Astrocyte (in vitro differentiated cells and primary cell): ENCODE data around the gene BEST4. TPM values are rescaled to one million over a fixed set of nuclear protein-coding genes. Genes with fewer than 3 reads are reported as not detected.

Experiments used
- DNase-seq: peaks from one replicate; pipeline ENCODE4 v3.0.0-alpha.2; 2010; ENCODE audit warnings: low read depth
- FAIRE-seq: peaks from 2 replicates; lab custom pipeline; 2011; peaks lifted over from hg19 to GRCh38; lab: Jason Lieb, UNC
- H2AFZ ChIP-seq: 2 replicates; pipeline ENCODE4 v1.6.0; 2012; ENCODE audit warnings: low read depth, low read length, inconsistent platforms
- H3K27ac ChIP-seq: 2 replicates; pipeline ENCODE4 v1.5.1; 2011; ENCODE audit warnings: low read depth, low read length, inconsistent platforms
- H3K27me3 ChIP-seq: 2 replicates; pipeline ENCODE4 v1.6.0; 2011; ENCODE audit warnings: low read length, inconsistent platforms; ENCODE audit not compliant: insufficient read depth
- H3K36me3 ChIP-seq: 2 replicates; pipeline ENCODE4 v1.5.1; 2011; ENCODE audit warnings: low read length, inconsistent platforms; ENCODE audit not compliant: insufficient read depth
- H3K4me1 ChIP-seq: 2 replicates; pipeline ENCODE4 v1.5.1; 2011; ENCODE audit warnings: low read length, inconsistent platforms; ENCODE audit not compliant: insufficient read depth
- H3K4me2 ChIP-seq: 2 replicates; pipeline ENCODE4 v1.6.0; 2012; ENCODE audit warnings: low read length, inconsistent platforms
- H3K4me3 ChIP-seq: 2 replicates; pipeline ENCODE4 v1.5.1; 2011; ENCODE audit warnings: low read depth, mild to moderate bottlenecking, low read length, inconsistent platforms; ENCODE audit not compliant: insufficient read depth
- H3K79me2 ChIP-seq: 2 replicates; pipeline ENCODE4 v1.6.0; 2012; ENCODE audit warnings: mild to moderate bottlenecking, low read length, inconsistent platforms; ENCODE audit not compliant: insufficient read depth
- H3K9ac ChIP-seq: 2 replicates; pipeline ENCODE4 v1.6.0; 2012; ENCODE audit warnings: mild to moderate bottlenecking, low read length, inconsistent platforms
- H3K9me3 ChIP-seq: 2 replicates; pipeline ENCODE4 v1.5.1; 2012; ENCODE audit warnings: low read depth, mild to moderate bottlenecking, low read length, inconsistent platforms; ENCODE audit not compliant: insufficient read depth
- H4K20me1 ChIP-seq: 2 replicates; pipeline ENCODE4 v1.6.0; 2012; ENCODE audit warnings: low read length, inconsistent platforms; ENCODE audit not compliant: insufficient read depth
- H3K27ac Mint-ChIP-seq: one replicate; pipeline ENCODE4 v1.8.0; 2021; ENCODE audit warnings: mild to moderate bottlenecking, mixed read lengths; ENCODE audit not compliant: unreplicated experiment
- H3K27me3 Mint-ChIP-seq: one replicate; pipeline ENCODE4 v1.8.0; 2021; ENCODE audit warnings: low read depth, mixed read lengths; ENCODE audit not compliant: unreplicated experiment
- H3K36me3 Mint-ChIP-seq: one replicate; pipeline ENCODE4 v1.8.0; 2021; ENCODE audit warnings: low read depth, mixed read lengths; ENCODE audit not compliant: unreplicated experiment
- H3K4me1 Mint-ChIP-seq: one replicate; pipeline ENCODE4 v1.8.0; 2021; ENCODE audit warnings: low read depth, mixed read lengths; ENCODE audit not compliant: unreplicated experiment
- H3K4me3 Mint-ChIP-seq: one replicate; pipeline ENCODE4 v1.8.0; 2021; ENCODE audit warnings: mild to moderate bottlenecking, moderate library complexity, mixed read lengths; ENCODE audit not compliant: unreplicated experiment
- H3K9me3 Mint-ChIP-seq: one replicate; pipeline ENCODE4 v1.8.0; 2021; ENCODE audit warnings: mild to moderate bottlenecking, mixed read lengths; ENCODE audit not compliant: unreplicated experiment
- EZH2 ChIP-seq: IDR thresholded peaks from 2 replicates; pipeline ENCODE4 v1.6.1; 2012; ENCODE audit warnings: mild to moderate bottlenecking, low read length, inconsistent platforms; ENCODE audit not compliant: insufficient read depth
- total RNA-seq: library from RNA; stranded (reverse); gene quantifications from 2 replicates; pipeline ENCODE4 v1.2.1, GENCODE V29; 2021
- TF ChIP-seq, protein P1 (sequence below): IDR thresholded peaks from 2 replicates; pipeline ENCODE4 v1.5.1; 2011; ENCODE audit warnings: low read depth, mild to moderate bottlenecking, inconsistent platforms, low read length, moderate library complexity; ENCODE audit not compliant: insufficient read depth

Gene BEST4
- total RNA-seq, 1 donor from 2014 or later, result not detected

DNA sequence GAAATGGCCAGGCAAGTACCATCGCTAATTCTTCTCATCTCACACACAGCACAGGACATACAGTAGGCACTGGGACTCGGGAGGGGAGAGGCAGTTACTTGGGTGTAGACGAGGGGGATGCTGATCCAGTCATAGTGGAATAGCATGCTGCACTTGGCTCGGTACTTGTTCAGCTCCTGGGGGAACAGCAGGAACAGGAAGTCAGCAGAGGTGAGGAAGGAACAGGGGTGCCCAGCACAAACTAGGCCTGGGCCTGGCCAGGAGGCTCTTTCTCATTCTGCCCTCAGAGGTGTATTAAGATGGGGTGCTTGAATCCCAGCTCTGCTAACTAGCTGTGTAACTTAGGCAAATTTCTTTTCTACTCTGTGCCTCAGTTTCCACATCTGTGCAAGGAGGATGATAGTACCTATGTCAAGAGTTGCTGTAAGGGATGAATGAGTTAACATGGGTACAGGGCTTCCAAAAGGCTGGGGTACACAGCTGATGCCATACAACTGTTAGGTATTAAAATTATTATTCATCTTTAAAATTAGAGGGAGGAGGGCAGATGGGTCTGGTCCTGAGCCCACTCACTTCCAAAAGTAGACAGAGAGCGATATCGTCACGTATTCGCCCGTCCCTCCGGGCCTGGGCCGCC is 2.4 kb downstream of the BEST4 start:
- H3K4me1 Mint-ChIP-seq, result no peaks in the 10 kb centered on the region
- Histone ChIP-seq H3K36me3 (no peaks in the 10 kb centered on the region), H3K4me3 (peak overlapping the region; percentile 25), H3K4me2 (peak overlapping the region; percentile 90), H2AFZ (peak overlapping the region; percentile 87), H4K20me1 (peaks cover 7% of the 10 kb centered on the region), H3K27ac (no peak overlapping the region), H3K27me3 (no peaks in the 10 kb centered on the region), H3K9me3 (no peaks in the 10 kb centered on the region), H3K9ac (peak overlapping the region; percentile 51), H3K4me1 (peaks cover 25% of the 10 kb centered on the region), H3K79me2 (no peaks in the 10 kb centered on the region)
- DNase-seq (no peak), FAIRE-seq (no peak)
- peaks cover 6% of the 10 kb centered on the region for H3K36me3 Mint-ChIP-seq
- peak overlapping the region; percentile 20 for H3K27ac Mint-ChIP-seq
- H3K27me3 Mint-ChIP-seq, result peaks cover 12% of the 10 kb centered on the region
- no peaks in the 10 kb centered on the region for H3K9me3 Mint-ChIP-seq
- peak overlapping the region; percentile 62 for H3K4me3 Mint-ChIP-seq
- TF ChIP-seq, protein P1, sequence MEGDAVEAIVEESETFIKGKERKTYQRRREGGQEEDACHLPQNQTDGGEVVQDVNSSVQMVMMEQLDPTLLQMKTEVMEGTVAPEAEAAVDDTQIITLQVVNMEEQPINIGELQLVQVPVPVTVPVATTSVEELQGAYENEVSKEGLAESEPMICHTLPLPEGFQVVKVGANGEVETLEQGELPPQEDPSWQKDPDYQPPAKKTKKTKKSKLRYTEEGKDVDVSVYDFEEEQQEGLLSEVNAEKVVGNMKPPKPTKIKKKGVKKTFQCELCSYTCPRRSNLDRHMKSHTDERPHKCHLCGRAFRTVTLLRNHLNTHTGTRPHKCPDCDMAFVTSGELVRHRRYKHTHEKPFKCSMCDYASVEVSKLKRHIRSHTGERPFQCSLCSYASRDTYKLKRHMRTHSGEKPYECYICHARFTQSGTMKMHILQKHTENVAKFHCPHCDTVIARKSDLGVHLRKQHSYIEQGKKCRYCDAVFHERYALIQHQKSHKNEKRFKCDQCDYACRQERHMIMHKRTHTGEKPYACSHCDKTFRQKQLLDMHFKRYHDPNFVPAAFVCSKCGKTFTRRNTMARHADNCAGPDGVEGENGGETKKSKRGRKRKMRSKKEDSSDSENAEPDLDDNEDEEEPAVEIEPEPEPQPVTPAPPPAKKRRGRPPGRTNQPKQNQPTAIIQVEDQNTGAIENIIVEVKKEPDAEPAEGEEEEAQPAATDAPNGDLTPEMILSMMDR, result no peak
- TF ChIP-seq EZH2, result no peak

DNA sequence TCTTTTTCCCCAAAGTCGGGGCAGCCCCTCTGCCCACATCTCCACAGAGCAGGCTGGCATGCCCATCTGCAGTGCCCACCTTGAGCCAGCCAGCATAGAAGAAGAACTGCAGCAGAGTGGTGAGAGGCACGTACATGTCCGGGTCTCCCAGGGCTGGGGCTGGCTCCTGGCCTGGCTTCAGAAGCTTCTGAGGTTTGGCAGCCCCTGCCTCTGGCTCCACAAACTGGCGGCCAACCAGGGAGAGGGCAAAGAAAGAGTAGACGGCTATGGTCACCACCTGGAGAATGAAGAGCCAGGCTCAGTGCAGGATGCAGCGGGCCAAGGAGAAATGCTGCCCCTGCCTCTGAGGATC is 3.0 kb downstream of the BEST4 start:
- Histone ChIP-seq H4K20me1 (peaks cover 13% of the 10 kb centered on the region), H3K36me3 (no peaks in the 10 kb centered on the region), H3K4me3 (no peak overlapping the region), H3K4me1 (peaks cover 25% of the 10 kb centered on the region), H3K79me2 (no peaks in the 10 kb centered on the region), H3K4me2 (peak overlapping the region; percentile 83), H3K9ac (no peak overlapping the region), H3K27me3 (no peaks in the 10 kb centered on the region), H3K9me3 (no peaks in the 10 kb centered on the region), H2AFZ (peak overlapping the region; percentile 77), H3K27ac (no peak overlapping the region)
- DNase-seq (no peak), FAIRE-seq (no peak)
- TF ChIP-seq EZH2, result no peak
- TF ChIP-seq, protein P1, result no peak
- Mint-ChIP-seq H3K4me3 (no peak overlapping the region), H3K27ac (no peak overlapping the region), H3K27me3 (peaks cover 9% of the 10 kb centered on the region), H3K9me3 (no peaks in the 10 kb centered on the region), H3K4me1 (no peaks in the 10 kb centered on the region), H3K36me3 (peaks cover 12% of the 10 kb centered on the region)
